NCI-H146 (cell line): ENCODE measurements around the gene BCO1.

Experiments
- DNase-seq: peaks from one replicate; lab custom pipeline; 2025; lab: John Stamatoyannopoulos, UW

BCO1 gene

DNA sequence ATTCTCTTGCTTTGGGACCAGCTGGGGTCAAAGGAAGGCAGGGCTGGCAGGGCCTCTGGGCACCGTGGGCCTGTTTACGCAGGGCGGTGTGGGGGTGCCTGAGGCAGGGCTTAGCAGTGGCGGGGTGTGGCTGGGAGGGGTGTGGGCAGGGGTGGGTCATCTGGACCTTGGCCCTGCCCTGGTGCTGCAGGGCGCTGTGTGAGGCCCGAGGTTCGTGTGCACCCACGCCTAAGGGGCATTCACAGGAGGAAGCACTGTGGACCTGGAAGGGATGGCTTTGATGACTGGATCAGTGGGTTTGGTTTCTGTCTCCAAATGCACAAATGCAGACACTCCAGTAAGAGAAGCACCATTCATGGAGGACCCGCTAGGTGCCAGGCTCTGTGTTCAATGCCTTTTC, 37.3 kb downstream of the BCO1 start:
- no peak for DNase-seq

DNA sequence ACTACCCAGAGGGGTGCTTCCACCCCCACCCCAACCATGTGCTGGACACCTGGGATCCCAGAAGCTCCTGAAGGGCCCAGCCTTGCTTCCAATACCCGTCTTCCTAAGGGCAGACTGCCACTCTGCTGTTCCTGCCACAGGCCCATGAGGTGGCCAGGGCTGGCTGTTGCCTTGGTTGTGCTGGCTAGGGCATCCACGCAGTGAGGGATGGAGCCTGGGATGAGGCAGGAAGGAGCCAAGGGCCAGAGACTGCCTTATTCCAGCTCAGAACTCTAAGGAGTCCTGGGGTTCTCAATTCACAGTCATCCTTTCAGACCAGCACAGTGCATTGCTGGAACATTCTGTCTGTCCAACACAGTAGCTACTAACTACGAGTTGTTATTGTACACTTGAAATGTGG, 37.8 kb downstream of the BCO1 start:
- DNase-seq, result no peak

DNA sequence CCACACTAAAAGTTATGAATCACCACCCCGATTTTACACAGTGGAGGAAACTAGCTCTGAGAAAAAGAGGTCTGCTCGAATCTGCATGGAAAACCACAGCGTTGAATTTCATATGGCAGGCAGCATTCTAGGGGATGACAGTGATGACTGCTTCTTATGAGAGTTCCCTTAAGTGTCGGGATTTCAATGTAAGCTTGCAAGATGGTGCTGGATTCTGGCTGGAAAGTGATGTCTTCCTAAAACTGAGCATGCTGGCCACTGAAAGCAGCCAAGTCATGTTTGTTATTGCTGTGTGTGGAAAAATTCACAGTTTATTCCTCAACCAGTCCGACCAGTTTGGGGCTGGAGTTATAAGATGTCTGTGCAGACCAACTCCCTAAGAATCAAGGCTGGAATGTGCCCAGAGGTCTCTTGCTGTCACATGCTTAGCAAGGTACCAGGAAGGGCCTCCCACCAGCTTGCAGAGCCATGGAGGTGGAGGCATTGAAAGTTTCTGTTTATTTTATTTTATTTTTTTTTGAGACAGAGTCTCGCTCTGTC, 39.1 kb downstream of the BCO1 start:
- no peak for DNase-seq

DNA sequence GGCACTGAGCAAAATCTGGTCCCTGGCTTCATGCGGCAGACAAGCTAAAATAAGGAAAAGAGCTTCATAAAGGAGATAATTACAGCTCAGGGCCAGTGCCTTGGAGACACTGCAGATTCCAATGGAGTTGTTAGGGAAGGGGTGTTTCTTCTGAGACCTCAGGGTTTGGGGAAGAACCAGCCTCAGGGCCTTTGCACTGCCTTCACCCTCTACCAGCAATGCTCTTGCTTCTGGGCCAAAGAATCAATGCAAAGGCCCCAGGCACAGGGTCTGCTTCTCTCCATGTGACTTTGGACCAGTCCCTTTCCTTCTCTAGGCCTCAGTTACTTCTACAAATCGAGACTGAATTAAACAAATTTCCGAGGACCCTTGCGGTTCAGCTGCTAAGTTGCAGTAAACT, 40.0 kb downstream of the BCO1 start:
- DNase-seq, result no peak

DNA sequence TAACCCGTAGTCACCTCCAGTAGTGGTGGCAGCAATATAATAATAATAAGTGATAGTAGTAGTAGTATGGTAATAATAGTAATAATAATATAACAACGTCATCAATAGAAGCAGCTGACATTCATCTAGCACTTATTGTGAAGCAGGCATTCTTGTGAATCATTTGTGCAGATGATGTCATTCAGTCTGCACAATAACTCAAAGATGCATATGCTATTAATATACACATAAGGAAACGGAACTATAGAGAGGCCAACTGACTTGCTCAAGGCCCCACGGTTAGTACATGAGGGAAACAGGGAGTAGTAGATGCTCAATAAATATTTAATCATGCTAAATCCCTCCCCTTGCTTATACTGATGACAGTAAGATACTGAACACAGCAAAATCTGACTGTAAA, 40.9 kb downstream of the BCO1 start:
- DNase-seq, result no peak

DNA sequence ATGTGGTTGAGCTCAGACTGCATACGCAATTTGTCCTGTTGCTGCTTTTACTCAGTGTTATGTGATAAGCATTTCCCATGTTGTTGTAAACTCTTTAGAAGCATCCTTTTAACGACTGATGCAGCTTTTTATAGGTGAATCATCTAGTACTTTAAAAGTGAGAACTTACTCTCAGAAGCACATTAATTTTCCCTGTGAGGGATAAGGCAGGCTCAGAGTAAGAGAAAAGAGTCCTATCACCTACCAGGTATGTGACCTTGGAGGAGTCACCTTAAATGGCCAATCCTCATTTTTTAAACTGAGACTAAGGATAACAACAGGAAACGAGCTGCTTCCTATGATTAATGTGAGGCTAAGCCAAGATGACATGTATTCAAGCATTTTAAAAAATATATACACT, 41.9 kb downstream of the BCO1 start:
- DNase-seq, result no peak

DNA sequence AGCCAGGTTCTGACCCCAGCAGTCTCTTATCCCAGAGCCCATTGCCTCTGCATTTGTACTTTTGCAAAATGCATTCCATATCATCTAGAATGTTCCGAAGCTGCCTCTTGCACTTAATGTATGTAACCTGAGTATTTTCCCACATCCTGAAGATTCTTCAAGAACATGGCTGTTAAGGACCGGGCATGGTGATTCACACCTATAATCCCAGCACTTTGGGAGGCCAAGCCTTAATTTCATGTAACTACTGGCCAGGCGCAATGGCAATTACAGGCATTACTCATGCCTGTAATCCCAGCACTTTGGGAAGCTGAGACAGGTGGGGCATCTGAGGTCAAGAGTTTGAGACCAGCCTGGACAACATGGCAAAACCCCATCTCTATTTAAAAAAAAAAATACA, 44.6 kb downstream of the BCO1 start:
- no peak for DNase-seq

DNA sequence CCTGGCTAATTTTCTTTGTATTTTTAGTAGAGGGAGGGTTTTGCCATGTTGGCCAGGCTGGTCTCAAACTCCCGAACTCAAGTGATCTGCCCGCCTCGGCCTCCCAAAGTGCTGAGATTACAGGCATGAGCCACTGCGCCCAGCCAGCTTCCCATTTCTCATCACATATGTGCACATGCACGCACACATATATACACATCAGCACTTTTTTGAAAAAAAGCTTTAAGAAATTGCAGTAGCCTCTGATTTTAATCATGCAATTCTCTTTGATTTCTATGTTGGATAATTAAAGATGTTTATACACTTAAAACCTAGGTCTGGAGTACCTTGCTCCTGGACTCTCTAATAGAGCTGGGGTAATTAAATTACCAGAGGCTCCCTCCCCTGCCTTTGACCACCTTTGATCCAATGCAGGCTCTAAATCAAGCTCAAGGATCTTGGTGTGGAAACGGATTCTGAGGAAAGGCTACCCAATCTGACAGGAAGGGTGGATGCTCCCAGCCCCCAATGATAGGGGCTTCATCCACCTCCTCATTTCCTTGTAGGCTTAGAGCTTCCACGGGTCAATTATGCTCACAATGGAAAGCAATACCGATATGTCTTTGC, 46.6 kb downstream of the BCO1 start:
- no peak for DNase-seq

DNA sequence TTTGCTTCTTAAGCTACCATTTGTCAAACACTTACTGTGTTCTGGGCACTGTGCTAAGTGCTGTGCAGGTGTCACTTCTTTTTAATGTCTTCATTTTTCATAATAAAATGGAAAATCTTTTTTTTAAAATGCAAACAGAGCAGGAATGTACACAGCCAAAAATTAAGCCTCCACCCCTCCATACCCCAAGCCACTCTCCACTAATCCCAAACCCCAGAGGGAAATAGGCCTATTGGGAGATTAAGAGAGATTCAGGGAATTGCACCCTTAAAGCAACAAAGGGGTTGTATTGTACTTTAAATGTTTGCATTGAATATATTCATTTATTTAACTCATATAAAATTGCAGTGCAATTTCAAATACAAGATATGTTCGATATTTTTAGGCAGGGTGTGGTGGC, 47.7 kb downstream of the BCO1 start:
- DNase-seq, result no peak

DNA sequence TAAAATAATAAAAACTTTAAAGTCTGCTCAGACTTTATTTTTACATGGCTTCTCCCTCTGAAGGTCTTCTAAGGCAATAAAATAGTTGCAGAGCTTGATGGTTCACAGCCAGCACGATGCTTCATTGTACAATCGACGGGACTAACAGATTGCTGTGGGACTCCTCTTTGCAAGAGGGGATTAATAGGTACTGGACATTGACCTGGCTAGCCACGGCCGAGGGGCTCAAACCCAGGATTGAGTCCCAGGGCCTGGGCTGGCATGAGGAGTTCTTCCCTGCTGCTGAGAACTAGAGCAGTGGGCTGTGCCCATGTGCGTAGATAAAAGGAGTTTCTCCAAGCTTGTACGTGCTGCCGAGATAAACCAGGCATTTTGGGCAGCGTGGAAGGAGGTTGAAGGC, 52.6 kb downstream of the BCO1 start:
- DNase-seq, result no peak

DNA sequence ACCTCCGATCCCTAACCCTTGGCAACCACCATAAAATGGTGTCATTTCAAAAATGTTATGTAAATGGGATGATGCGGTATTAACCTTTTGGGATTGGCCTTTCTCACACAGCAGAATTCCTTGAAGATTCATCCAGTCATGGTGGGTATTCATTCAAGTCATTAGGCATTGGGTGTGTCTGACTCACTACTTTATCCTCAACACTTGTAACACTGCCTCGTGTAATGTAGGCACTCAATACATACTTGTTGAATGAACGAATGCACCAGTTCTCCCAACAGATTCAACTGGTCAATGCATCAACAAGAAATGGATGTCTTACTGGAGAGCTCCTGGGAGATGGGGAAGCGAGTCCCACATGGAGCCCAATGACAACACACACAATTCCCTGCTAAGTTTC, 54.4 kb downstream of the BCO1 start:
- DNase-seq, result no peak

DNA sequence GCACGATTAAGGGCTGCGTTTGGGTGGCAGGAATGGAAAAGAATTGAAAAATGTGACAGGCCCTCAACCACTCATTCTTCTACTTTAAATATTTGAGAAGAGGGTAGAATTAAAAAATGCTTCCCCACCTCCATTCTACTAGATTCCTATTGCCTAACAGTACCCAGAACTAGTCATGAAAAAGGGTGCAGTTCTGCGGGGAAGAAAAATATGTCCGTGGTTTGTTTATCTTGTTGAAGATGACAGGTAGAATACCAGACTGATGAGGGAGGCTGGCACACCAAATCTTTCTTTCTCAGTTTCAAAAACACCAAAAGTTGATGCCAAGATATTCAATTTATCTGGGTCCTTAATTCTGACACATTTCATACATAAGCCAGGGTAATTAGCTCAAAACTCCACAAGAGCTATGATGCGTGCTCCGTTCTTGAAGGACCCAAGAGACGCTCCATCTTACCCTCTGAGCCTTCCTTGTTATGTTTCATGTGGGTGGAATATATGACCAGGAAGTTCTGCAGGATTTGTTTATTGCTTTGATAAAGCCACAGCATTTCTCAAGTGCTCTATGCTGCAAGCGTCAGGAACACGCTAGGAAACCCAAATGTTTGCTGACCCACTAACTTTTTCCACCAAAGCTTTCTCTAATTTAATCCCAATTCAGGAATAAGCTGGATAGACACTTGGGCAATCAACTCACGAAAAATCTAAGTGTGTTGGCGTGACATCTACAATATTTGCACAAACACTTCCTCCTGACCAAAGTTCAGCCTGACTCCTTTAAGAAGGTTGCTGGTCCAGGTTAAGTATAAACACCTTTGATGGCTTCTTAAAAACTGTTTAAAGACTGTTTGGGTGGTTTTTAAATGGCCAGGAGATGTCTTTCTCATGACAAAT, 55.7 kb downstream of the BCO1 start:
- no peak for DNase-seq

DNA sequence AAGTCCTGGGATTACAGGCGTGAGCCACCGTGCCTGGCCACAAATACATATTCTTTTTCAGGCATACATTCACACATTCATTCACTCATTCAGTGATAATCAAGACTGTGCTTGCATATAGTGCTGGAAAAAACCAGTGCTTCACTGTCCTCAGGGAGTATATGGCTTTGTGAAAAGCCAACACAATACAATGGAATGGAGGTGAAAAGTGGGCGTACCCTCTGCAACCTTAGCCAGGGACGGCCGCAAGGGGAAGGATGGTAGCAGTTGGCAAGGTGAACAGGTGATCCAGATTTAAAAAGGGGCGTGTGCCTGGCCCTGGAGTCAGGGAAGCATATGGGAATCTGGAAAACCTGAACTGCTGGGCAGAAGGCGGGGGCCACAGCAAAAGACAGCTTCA, 58.1 kb downstream of the BCO1 start:
- DNase-seq, result no peak

DNA sequence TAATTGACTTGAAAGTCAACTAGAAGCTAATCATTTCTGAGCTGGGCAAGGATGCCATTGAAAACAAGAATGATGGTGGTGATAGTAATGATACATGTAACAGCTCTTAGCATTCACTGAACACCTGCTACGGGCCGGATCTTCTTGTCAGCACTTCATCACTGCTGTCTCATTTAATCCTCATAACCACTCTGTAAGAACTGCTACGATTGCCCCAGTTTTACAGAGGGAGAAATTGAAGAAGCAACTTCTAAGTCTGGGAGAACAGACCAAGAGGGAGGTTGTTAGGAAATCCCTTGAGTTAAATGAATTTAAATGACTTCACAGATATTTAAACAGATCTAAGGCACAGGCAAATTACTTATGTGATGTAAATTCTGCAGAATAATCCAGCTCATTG, 69.3 kb downstream of the BCO1 start:
- DNase-seq, result no peak

DNA sequence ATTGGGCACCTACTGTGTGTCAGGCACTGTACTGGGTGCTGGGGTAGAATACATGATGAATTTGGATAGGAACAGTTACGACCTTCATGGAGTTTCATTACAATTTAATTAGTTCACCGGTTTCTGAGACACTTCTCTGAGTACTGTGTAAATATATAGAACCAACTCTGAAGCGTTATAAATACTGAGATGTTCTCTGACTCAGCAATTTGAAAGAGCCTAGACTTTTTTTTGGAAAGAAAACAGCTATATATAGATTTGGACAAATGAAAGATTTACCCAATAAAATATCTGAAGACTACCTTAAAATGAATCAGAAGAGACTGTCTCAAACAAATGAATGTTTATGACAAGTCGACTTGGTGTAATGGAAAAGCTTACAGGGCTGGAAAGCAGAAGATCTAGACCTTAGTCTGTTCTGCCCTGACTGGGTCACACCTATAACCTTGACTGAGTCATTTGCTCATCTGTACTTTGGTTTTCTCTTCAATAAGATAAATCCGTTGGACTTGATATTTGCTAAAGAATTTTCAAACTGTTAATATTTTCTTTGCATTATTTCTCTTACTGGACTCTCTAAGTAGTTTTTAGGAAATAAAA, 71.7 kb downstream of the BCO1 start:
- DNase-seq, result no peak

DNA sequence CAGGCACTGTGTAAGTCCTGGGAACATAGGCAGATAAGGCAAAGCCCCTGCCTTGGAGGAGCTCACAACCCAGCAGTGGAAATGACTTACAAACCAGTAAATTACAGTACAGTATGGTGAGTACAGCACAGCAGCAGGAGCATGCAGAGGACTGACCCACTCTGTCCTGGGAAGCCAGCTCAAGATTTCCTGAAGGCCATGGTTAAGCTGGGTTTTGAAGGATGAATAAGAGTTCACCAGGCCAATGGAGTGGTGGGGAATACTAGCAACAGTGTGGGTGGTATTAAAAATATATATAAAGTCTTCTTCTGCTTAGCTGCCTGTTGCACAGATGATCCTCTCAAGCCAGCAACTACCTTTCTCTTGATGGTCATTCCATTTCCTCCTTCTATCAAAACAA, 73.3 kb downstream of the BCO1 start:
- DNase-seq, result no peak

DNA sequence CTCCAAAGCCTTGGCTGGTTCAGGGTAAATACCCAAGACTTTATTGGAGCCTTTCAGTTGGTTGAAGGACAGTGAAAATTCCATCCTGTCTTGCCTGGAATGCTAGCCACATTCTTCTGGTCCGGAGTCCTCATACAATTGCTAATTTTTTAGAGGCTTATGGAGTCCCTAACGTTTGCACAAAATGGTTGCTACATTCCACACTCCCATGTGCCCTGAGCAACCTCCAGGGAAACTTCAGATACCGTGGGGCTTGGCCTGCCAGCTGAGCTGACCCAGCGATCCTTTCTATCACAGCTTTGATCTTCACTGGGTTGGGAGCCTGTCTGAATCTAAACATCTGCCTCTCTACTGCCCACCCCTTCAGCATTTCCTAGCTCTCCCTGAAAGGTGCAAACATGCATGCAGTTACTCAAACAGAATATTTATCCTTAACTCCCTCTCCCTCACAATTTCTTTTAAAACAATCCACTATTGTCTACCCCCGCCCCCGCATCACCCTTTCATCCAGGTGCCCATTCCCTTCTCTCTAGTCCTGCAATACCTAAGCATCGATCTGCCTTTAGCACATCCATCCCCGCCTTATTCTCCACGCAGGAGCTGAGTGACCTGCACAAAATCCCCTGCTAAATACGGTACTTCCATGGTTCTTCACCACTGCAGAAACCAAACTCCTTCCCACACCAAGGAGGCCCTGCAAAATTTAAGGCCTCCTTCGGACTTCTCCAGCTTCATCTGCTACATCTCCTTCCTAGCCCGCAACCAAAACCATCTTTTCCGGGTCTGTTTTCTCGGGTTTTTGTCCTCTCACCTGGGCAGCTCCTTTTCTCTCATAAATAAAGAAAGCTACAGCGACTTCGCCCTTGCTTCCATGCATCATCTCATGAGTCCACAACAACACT, 75.5 kb downstream of the BCO1 start:
- DNase-seq, result peak; percentile 27

DNA sequence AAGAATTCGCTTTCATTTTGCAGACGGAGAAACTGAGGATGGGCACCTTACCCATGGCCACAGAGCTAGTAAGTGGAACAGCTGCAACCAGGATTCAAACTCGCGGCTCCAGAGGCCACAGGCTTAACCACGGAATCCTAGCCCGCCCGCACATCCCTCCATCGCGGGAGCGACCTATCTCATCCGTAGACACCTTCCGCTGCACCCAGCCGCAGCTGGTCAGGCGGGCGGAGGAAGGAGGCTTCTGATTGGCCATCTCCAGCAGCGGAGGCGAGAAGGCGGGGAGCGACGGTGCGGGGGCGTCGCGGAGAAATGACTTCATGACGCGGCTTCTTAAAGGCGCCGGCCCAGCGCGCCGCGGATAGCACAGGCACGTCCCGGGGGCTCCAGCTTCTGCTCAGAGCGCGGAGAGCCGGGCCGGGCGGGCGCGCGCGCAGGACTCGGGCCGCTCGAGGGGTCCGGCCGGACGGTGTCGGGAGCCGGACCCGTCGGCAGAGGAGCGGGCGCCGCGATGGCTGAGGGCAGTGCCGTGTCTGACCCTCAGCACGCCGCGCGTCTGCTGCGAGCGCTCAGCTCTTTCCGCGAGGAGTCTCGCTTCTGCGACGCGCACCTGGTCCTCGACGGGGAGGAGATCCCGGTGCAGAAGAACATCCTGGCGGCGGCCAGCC, 76.2 kb downstream of the BCO1 start, which contains the start of gene GAN:
GAN (plus strand) TSS at position 360 of the 668 bp plus-strand sequence; CDS start at position 512, 152 bp downstream.
- peak; percentile 93 for DNase-seq

DNA sequence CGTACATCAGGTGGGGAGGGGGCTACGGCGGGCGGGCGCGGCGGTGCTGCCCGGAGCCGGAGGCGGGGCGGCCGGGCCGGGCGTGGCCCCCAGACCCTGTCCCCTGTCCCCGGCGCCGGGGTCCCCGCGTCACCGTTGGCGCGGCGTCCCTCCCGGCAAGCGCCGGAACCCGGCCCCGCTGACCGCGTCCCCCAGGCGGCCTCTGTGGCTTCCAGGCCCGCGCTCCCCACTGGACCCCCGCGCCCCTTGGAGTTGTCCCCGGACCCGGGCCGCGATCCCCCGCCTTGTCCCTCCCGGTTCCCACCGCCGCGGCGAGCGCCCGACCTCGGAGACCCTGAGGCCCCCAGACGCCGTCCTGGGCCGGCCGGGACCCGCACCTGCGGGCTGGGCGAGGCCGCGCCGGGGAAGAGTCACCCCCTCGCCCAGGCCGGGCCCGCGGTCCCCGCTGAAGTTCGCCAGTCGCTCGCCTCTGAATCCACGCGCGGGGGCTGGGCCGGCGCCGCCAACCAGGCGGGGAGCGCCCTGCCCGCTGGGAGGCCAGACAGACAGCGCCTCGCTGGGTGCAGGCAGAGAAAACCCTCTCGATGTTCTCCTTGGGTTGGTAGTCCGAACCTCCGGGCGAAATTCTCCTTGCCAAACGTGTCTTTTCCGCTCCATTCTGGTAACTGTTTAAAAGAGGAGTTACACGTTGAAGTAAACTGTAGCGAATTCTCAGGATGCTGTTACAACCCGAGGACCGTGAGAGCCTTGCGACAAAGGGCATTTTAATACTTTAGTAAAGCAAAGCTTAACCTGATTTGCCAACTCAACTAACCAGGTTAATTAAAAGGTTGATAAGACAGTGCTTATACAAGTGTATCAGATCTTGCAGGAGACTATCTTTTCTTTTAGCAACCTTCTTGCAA, 77.0 kb downstream of the BCO1 start:
- peak; percentile 20 for DNase-seq

DNA sequence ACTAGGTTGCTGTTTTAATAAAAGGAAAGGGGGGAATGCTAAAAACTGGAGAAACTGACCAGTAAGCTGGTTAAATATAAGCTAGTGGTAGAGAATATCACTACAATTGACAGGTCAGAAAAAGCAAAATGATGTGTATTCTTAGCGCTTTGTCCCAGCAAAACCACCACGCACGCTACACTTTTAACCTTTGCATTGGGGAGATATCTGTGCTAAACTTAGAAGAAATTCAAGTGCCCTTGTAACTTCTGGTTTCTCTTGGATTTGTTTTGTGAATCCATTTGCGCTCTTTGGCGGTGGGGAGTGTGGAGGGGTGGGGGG, 77.6 kb downstream of the BCO1 start:
- no peak for DNase-seq
